ENCODE results near the gene PDAP1.

DNA sequence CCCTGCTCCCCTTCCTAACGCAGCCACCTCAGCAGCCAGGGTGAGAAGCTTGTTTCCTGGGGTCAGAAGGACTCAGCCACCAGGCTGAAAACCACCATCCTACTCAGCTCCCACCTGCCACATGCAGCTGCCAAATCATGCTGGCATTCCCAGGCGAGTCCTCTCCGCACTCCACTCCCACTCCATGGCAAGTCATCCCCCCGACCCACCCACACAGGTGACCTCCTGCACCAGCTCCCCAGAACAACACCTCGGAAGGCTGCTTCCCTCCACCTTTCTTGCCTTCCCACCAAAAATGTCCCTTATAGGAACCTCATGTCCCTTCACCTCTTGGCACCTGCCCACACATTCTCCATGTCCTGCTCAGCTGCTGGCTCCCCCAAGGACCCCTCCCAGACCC is 4.6 kb downstream of the PDAP1 start:
- TF ChIP-seq EZH2 (IDR thresholded peaks at IDR 0.05) (no peak), POLR2A (IDR thresholded peaks at IDR 0.05; ENCODE audit: borderline replicate concordance, extremely low read depth, insufficient read depth, insufficient read length) (no peak), CBX3 (IDR thresholded peaks at IDR 0.05; ENCODE audit: low read depth) (no peak), EZH2phosphoT487 (IDR thresholded peaks at IDR 0.05; ENCODE audit: borderline replicate concordance) (no peak), RAD21 (IDR thresholded peaks at IDR 0.05; ENCODE audit: low read depth) (no peak), SRF (IDR thresholded peaks at IDR 0.05; ENCODE audit: low read depth) (no peak), CEBPB (IDR thresholded peaks at IDR 0.05; ENCODE audit: low read depth) (no peak), ZFX (IDR thresholded peaks at IDR 0.05) (no peak), SIN3A (IDR thresholded peaks at IDR 0.05; ENCODE audit: low read depth) (no peak)
- TF ChIP-seq, protein P1, sequence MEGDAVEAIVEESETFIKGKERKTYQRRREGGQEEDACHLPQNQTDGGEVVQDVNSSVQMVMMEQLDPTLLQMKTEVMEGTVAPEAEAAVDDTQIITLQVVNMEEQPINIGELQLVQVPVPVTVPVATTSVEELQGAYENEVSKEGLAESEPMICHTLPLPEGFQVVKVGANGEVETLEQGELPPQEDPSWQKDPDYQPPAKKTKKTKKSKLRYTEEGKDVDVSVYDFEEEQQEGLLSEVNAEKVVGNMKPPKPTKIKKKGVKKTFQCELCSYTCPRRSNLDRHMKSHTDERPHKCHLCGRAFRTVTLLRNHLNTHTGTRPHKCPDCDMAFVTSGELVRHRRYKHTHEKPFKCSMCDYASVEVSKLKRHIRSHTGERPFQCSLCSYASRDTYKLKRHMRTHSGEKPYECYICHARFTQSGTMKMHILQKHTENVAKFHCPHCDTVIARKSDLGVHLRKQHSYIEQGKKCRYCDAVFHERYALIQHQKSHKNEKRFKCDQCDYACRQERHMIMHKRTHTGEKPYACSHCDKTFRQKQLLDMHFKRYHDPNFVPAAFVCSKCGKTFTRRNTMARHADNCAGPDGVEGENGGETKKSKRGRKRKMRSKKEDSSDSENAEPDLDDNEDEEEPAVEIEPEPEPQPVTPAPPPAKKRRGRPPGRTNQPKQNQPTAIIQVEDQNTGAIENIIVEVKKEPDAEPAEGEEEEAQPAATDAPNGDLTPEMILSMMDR (IDR thresholded peaks at IDR 0.05 in 2 of 3, conservative IDR thresholded peaks at IDR 0.05 in 1 of 3; ENCODE audit: borderline replicate concordance in 1 of 3, insufficient read depth in 1 of 3, low read depth in 2 of 3, low read length in 2 of 3): no peak
- TF ChIP-seq, protein P2, sequence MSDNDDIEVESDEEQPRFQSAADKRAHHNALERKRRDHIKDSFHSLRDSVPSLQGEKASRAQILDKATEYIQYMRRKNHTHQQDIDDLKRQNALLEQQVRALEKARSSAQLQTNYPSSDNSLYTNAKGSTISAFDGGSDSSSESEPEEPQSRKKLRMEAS (IDR thresholded peaks at IDR 0.05): no peak
- TF ChIP-seq, protein P3, sequence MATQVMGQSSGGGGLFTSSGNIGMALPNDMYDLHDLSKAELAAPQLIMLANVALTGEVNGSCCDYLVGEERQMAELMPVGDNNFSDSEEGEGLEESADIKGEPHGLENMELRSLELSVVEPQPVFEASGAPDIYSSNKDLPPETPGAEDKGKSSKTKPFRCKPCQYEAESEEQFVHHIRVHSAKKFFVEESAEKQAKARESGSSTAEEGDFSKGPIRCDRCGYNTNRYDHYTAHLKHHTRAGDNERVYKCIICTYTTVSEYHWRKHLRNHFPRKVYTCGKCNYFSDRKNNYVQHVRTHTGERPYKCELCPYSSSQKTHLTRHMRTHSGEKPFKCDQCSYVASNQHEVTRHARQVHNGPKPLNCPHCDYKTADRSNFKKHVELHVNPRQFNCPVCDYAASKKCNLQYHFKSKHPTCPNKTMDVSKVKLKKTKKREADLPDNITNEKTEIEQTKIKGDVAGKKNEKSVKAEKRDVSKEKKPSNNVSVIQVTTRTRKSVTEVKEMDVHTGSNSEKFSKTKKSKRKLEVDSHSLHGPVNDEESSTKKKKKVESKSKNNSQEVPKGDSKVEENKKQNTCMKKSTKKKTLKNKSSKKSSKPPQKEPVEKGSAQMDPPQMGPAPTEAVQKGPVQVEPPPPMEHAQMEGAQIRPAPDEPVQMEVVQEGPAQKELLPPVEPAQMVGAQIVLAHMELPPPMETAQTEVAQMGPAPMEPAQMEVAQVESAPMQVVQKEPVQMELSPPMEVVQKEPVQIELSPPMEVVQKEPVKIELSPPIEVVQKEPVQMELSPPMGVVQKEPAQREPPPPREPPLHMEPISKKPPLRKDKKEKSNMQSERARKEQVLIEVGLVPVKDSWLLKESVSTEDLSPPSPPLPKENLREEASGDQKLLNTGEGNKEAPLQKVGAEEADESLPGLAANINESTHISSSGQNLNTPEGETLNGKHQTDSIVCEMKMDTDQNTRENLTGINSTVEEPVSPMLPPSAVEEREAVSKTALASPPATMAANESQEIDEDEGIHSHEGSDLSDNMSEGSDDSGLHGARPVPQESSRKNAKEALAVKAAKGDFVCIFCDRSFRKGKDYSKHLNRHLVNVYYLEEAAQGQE (IDR thresholded peaks at IDR 0.05; ENCODE audit: low read depth): no peak
